HG02981 (cell line): ENCODE results near the gene MMP25.
A peak's percentile ranks its signal among the peaks of the same experiment; 100 is the strongest.
"Not testable (repeated sequence)": the region's sequence is repeated elsewhere in the genome, so short reads cannot be mapped to it uniquely, and the experiment has no call there.

ENCODE experiments used
- ATAC-seq: cut with Tn5 transposase; IDR thresholded peaks from one replicate; pipeline ENCODE4 v1.9.1; 2021; ENCODE audit warnings: mild to moderate bottlenecking, moderate library complexity; ENCODE audit not compliant: unreplicated experiment

The MMP25 gene

DNA sequence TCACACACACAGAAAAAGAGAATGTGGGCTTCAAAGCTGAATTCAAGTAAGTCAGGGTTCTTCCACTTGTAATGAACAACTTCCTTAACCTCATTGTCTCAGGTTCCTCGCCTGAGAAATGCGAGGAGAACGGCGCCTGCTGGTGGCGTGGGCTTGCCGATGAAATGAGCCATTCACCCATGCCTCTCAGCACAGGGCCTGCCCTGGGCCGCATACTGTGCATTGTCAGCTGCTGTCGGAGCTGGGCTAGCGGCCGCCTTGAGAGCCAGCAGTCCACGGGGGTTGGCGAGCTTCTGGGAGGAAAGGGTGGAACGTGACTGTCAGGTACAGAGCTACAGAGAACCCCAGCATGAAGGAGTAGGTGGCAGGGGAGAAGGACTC is 7.0 kb downstream of the MMP25 start:
- ATAC-seq: not testable (repeated sequence)

DNA sequence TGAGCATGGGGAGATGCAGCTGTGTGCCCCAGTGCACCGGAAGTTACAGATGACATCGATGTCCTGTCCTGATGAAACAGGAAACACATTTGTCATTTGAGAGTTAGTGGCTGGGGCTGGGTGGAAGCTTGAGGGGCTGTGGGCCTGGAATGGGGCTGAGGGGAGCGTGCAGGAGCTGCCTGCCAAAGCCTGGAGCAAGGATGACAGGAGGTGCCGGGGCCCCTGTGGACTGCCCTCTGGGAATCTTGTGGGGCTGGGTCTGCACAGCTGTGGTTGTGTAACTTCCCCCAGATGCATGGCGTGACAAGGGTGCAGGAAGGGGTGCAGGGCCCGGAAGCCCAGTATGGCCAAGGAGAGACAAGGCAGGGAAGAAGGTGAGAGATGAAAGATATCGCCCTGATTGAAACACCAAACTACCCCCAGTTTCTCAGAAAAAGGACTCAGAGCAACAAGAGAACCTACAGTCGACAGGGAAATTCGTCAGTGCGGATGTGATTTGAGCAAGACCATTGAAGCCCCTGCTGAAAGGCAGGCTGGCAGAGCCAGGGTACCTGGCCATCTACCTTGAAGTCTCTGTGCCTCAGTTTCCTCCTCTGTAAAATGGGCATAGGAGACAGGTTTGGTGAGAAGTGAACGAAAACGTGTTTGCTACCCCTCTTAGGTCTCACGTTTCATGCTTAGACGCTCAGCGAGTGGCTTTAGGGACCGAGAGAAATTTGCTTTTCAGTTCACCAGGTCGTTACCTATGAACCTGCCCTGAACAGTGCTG is 8.8 kb downstream of the MMP25 start:
- no peak for ATAC-seq

- ATAC-seq: not testable (repeated sequence)
Measured at GRCh38 chr16:3055734-3056115, 9.4 kb downstream of the MMP25 start.

GRCh38 chr16:3056336-3057180 is 10.2 kb downstream of the MMP25 start:
- ATAC-seq: no peak

DNA sequence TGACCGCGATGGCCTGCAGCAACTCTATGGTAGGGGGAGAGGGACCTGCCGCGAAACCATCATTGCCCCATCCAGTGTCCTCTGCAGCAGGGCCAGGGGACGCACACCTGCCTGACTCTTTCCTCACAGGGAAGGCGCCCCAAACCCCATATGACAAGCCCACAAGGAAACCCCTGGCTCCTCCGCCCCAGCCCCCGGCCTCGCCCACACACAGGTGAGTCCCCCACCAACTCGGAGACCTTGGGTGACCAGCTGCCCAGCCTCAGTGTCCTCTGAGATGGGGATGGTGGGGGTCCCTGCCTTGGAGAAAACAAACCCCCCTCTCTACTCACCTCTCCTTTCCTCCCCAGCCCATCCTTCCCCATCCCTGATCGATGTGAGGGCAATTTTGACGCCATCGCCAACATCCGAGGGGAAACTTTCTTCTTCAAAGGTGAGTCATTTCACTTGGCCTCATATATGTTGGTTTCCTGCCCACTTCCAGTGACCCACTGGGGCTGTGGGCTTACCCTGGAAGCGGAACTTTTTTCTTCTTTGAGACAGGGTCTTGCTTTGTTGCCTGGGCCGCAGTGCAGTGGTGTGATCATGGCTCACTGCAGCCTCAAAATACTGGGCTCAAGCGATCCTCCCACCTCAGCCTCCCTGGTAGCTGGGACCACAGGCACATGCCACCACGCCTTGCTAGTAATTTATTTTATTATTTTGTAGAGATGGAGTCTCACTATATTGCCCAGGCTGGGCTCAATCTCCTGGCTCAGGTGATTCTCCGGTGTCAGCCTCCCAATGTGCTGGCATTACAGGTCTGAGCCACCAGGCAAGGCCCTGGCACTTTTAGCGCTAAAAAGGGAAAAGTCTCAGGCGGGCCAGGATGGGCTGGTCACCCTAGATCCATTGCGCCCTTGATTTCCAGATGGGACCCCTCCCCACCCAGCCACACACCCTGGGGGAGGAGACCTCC is 11.1 kb downstream of the MMP25 start:
- no peak for ATAC-seq

- ATAC-seq: peak; percentile 26
Measured at GRCh38 chr16:3058139-3059030, 12.0 kb downstream of the MMP25 start.

GRCh38 chr16:3059041-3059722 is 12.8 kb downstream of the MMP25 start:
- ATAC-seq: peak; percentile 62

GRCh38 chr16:3059723-3060242 is 13.4 kb downstream of the MMP25 start:
- ATAC-seq: no peak

GRCh38 chr16:3060339-3061127 is 14.2 kb downstream of the MMP25 start:
- no peak for ATAC-seq

- no peak for ATAC-seq
Measured at GRCh38 chr16:3062553-3062952, 16.2 kb downstream of the MMP25 start.

DNA sequence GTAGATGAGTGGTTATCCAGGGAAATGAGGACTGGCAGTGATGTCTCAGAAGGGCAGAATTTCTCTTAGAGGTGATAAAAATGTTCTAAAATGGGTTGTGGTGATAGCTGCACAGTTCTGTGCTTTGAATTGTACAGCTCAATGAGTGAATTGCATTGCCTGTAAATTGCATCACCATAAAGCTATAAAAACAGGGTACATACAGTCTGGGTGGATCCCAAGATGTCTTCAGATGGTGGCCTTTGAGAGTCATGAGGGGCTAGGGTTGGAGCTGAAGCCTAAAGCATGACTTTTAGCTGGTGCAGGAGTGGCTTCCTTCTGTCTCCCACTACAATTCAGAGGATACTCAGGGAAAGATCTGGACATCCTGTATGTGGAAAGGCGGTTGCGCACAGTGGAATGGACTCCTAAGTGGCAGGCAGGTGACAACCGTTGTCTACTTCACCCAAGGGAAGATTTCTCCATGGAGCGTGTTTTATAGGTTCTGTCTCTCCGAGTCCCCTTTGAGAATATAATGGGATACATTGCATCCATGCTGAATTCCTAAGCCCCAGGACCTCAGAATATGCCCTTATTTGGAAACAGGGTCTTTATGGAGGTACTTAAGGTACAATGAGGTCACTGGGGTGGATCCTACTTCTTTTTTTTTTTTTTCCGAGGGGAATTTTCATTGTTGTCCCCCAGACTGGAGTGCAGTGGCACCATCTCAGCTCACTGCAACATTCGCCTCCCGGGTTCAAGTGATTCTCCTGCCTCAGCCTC is 17.4 kb downstream of the MMP25 start:
- ATAC-seq: no peak

DNA sequence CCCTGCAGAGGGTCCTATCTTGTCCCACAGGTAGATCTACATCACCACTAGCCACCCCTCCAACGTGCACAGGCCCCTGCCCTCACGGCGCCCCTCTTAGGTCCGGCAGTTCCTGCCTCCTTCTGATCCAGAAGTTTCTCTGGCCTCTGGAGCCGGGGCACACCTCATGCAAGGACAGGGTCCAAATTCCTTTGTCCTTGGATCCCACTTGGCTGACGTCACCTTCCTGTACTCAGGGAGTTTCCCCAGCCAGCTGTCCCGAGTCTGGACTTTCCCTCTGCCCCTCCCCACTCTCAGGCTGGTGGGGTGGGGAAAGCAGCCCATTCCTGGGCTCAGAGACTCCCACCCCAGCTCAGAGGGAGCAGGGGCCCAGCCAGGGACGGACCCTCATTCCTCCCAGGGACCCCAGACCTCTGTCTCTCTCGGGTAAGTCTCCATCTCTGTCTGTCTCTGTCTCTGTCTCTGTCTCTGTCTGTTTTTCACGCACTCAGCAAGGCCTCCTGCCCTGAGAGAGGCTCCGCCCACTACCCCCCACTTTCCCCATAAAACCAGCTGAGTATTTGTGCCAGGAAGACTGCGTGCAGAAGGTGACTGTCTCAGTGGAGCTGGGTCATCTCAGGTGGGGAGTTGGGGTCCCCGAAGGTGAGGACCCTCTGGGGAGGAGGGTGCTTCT is 18.8 kb downstream of the MMP25 start, which contains the start of gene IL32:
TSS of gene IL32 (plus strand) at position 572 of the 673 bp plus-strand sequence. CDS start 172 bp downstream, outside the sequence.
- ATAC-seq: no peak

DNA sequence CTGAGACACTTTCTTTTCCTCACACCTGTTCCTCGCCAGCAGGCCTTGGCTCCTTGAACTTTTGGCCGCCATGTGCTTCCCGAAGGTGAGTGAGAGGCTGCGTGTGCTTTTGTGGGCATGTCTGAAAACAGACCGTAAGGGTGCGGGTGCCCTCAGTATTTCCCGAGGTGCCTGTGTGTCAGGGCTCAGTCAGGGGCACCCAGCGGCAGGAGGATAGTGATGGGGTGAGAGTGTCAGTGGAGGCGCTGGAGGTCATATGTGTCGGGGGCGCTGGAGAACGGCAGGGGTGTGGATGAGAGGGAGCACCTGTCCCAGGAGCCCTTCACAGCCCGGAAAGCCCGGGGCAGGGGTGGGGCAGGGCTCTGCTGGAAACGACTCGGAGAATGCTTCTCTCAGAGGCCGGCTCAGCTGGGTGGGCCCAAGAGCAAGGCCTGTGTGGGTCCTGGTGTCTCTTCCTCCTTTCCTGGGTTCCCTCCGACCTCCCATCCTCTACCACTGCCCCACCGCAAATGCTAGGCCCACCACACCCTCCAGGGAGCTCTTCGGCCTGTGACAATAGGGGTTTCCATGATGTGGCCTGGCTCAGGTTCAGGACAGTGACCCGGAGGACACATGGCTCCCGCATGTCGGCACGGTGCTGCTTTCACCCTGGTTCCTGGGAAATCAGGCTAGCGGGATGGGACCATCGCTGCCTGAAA is 19.5 kb downstream of the MMP25 start:
- no peak for ATAC-seq

DNA sequence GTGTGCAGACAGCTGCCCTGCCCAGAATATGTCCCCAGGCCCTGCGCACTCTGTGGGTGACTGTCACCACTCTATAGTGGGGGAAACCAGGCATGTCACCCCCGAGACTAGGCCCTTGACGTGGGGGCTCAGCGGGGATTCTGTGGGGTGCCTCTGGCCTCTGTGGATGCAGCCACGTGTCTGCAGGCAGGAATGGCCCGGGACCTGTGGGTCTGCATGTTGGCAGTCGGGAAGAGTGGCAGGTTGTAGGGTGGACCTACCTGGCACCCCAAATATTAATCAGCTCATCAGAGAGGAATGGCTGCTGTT is 20.0 kb downstream of the MMP25 start:
- no peak for ATAC-seq

DNA sequence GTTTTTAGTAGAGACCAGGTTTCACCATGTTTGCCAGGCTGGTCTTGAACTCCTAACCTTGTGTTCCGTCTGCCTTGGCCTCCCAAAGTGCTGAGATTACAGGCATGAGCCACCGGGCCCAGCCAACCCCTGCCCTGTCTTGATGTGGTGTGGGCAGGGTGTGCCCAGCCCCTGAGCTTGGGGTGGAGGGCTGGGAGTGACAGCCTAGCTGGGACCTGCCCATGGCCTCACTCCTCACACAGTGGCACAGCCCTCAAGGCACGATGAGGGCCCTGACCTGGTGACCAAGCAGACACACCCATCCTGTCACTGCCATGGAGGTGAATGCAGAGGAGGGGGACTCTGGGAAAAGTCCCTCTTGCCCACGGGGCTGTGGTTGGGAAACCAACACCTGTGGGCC is 22.1 kb downstream of the MMP25 start:
- ATAC-seq: no peak

GRCh38 chr16:3069146-3069545 is 22.8 kb downstream of the MMP25 start:
- not testable (repeated sequence) for ATAC-seq
